H1 (cell line): ENCODE measurements around the gene TAF4. TPM values are rescaled to one million over a fixed set of nuclear protein-coding genes. Genes with fewer than 3 reads are reported as not detected.

ENCODE experiments used
- CTCF ChIA-PET: fragments of 300-600 bp; sonication (Branson Sonifier 250); formaldehyde crosslinking; loops from one replicate; lab custom pipeline; 2021; ENCODE audit not compliant: partially characterized antibody; lab: Charles Lee
- POLR2A ChIA-PET: fragments of 300-600 bp; sonication (Branson Sonifier 250); formaldehyde crosslinking; loops from one replicate; lab custom pipeline; 2021; ENCODE audit warnings: inconsistent platforms; ENCODE audit not compliant: partially characterized antibody; lab: Charles Lee
- DNase-seq, 2 experiments: peaks; one replicate each; pipeline versions ENCODE4 v3.0.0 to v3.0.0-alpha.2; 2010 to 2022; ENCODE audit warnings: low spot score in 2 of 2, low read depth in 1 of 2, mixed read lengths in 1 of 2
- FAIRE-seq: peaks from 2 replicates; lab custom pipeline; 2011; peaks lifted over from hg19 to GRCh38; lab: Jason Lieb, UNC
- H2AFZ ChIP-seq: 2 replicates; pipeline ENCODE4 v1.8.1; 2012; ENCODE audit warnings: low read length, inconsistent platforms
- H2AK5ac ChIP-seq: 2 replicates; pipeline ENCODE4 v1.6.1; 2013; ENCODE audit warnings: low read depth, low read length
- H2BK120ac ChIP-seq: replicated peaks from 2 replicates; pipeline ENCODE3; 2013; ENCODE audit warnings: low read depth, low read length, inconsistent platforms
- H2BK12ac ChIP-seq: 2 replicates; pipeline ENCODE4 v1.6.1; 2013; ENCODE audit warnings: low read depth, low read length
- H2BK15ac ChIP-seq: 2 replicates; pipeline ENCODE4 v1.6.1; 2013; ENCODE audit warnings: low read length
- H2BK20ac ChIP-seq: 2 replicates; pipeline ENCODE4 v1.6.1; 2013; ENCODE audit warnings: low read length
- H2BK5ac ChIP-seq: 2 replicates; pipeline ENCODE4 v1.6.1; 2013; ENCODE audit warnings: low read depth, low read length
- H3K14ac ChIP-seq: 2 replicates; pipeline ENCODE4 v1.6.1; 2013; ENCODE audit warnings: inconsistent platforms; ENCODE audit not compliant: insufficient read length
- H3K18ac ChIP-seq: 2 replicates; pipeline ENCODE4 v1.6.1; 2013; ENCODE audit warnings: low read length; ENCODE audit errors: extremely low read depth
- H3K23ac ChIP-seq: 2 replicates; pipeline ENCODE4 v1.6.1; 2013; ENCODE audit warnings: inconsistent platforms; ENCODE audit not compliant: insufficient read length
- H3K23me2 ChIP-seq: 2 replicates; pipeline ENCODE4 v1.6.1; 2013; ENCODE audit warnings: low read depth, low read length
- H3K27ac ChIP-seq: 2 replicates; pipeline ENCODE4 v1.6.1; 2011; ENCODE audit warnings: low read depth, low read length, inconsistent platforms
- H3K27me3 ChIP-seq, 4 experiments: replicated peaks in 1 of 4; 1 replicate in 1 of 4; 2 replicates in 3 of 4; pipeline versions ENCODE4 v1.6.1 to v1.8.1; 2011 to 2013; ENCODE audit warnings: low read length in 3 of 4, mild to moderate bottlenecking in 3 of 4, inconsistent platforms in 2 of 4, mixed read lengths in 2 of 4, moderate library complexity in 1 of 4; ENCODE audit not compliant: control insufficient read depth in 3 of 4, insufficient read depth in 3 of 4; ENCODE audit errors: extremely low read depth in 1 of 4
- H3K36me3 ChIP-seq, 4 experiments: 2 replicates each; pipeline versions ENCODE4 v1.6.1 to v1.8.1; 2011 to 2013; ENCODE audit warnings: mild to moderate bottlenecking in 4 of 4, low read length in 3 of 4, moderate library complexity in 2 of 4, control low read depth in 1 of 4, inconsistent platforms in 1 of 4; ENCODE audit not compliant: insufficient read depth in 4 of 4, control insufficient read depth in 2 of 4
- H3K4ac ChIP-seq: replicated peaks from 2 replicates; pipeline ENCODE3; 2013; ENCODE audit warnings: low read length, low read depth, mixed read lengths, inconsistent platforms; ENCODE audit not compliant: insufficient read length
- H3K4me1 ChIP-seq, 4 experiments: replicated peaks in 1 of 4; 1 replicate in 1 of 4; 2 replicates in 3 of 4; pipeline versions ENCODE4 v1.6.1 to v1.8.1; 2011 to 2013; ENCODE audit warnings: low read length in 3 of 4, inconsistent platforms in 2 of 4, mixed read lengths in 1 of 4; ENCODE audit not compliant: insufficient read depth in 4 of 4, control insufficient read depth in 3 of 4
- H3K4me2 ChIP-seq, 2 experiments: 2 replicates each; pipeline versions ENCODE4 v1.6.1 to v1.8.1; 2011 to 2013; ENCODE audit warnings: low read depth in 2 of 2, low read length in 2 of 2, control low read depth in 1 of 2, inconsistent platforms in 1 of 2, mild to moderate bottlenecking in 1 of 2; ENCODE audit not compliant: insufficient read depth in 1 of 2
- H3K4me3 ChIP-seq, 4 experiments: fragments of 200-600, 300-600 bp in 1 of 4; sonication (generic), shearing (Covaris generic), sonication (Bioruptor Twin) in 1 of 4; 2 replicates each; pipeline versions ENCODE4 v1.5.1 to v1.8.1; 2011 to 2016; ENCODE audit warnings: low read length in 4 of 4, low read depth in 3 of 4, control low read depth in 2 of 4, inconsistent platforms in 2 of 4, mild to moderate bottlenecking in 2 of 4, mixed read lengths in 1 of 4, moderate library complexity in 1 of 4; ENCODE audit not compliant: insufficient read depth in 2 of 4; ENCODE audit errors: extremely low read depth in 1 of 4
- H3K56ac ChIP-seq: replicated peaks from 2 replicates; pipeline ENCODE3; 2013; ENCODE audit warnings: low read depth, mild to moderate bottlenecking, mixed read lengths, low read length, inconsistent platforms; ENCODE audit not compliant: insufficient read length
- H3K79me1 ChIP-seq: 2 replicates; pipeline ENCODE4 v1.6.1; 2013; ENCODE audit warnings: low read depth, low read length, control low read depth
- H3K79me2 ChIP-seq, 2 experiments: 2 replicates each; pipeline versions ENCODE4 v1.6.1 to v1.8.1; 2012 to 2013; ENCODE audit warnings: low read length in 2 of 2, mild to moderate bottlenecking in 2 of 2, inconsistent platforms in 1 of 2; ENCODE audit not compliant: insufficient read depth in 2 of 2, control insufficient read depth in 1 of 2
- H3K9ac ChIP-seq, 4 experiments: replicated peaks in 1 of 4; 1 replicate in 1 of 4; 2 replicates in 3 of 4; pipeline versions ENCODE4 v1.6.1 to v1.8.1; 2011 to 2013; ENCODE audit warnings: low read depth in 3 of 4, low read length in 3 of 4, control low read depth in 2 of 4, mild to moderate bottlenecking in 2 of 4, moderate library complexity in 2 of 4, inconsistent platforms in 1 of 4; ENCODE audit errors: extremely low read depth in 1 of 4
- H3K9me3 ChIP-seq, 2 experiments: 2 replicates each; pipeline versions ENCODE4 v1.6.1 to v1.8.1; 2012 to 2013; ENCODE audit warnings: mild to moderate bottlenecking in 2 of 2, moderate library complexity in 2 of 2, control low read depth in 1 of 2, inconsistent platforms in 1 of 2, low read depth in 1 of 2, low read length in 1 of 2, mixed read lengths in 1 of 2; ENCODE audit not compliant: insufficient read depth in 2 of 2
- H4K20me1 ChIP-seq, 2 experiments: replicated peaks in 1 of 2; 2 replicates each; pipeline versions ENCODE3 to v1.8.1; 2011 to 2013; ENCODE audit warnings: inconsistent platforms in 2 of 2, low read length in 2 of 2, mild to moderate bottlenecking in 1 of 2; ENCODE audit not compliant: insufficient read depth in 2 of 2, control insufficient read depth in 1 of 2
- H4K5ac ChIP-seq: 2 replicates; pipeline ENCODE4 v1.6.1; 2013; ENCODE audit warnings: low read length, low read depth, mixed read lengths, inconsistent platforms; ENCODE audit not compliant: insufficient read length
- H4K8ac ChIP-seq: 2 replicates; pipeline ENCODE4 v1.8.0; 2013; ENCODE audit warnings: mild to moderate bottlenecking, moderate library complexity, low read length, inconsistent platforms; ENCODE audit not compliant: insufficient read depth; ENCODE audit errors: extremely low read depth
- H4K91ac ChIP-seq: replicated peaks from 2 replicates; pipeline ENCODE3; 2013; ENCODE audit warnings: low read length, mixed read lengths, inconsistent platforms; ENCODE audit not compliant: insufficient read length
- CBX8 ChIP-seq: fragments of 300-800, 300-1000 bp; sonication (generic); IDR thresholded peaks from 2 replicates; pipeline ENCODE4 v1.7.1; 2016; ENCODE audit warnings: low read depth, low read length, borderline replicate concordance
- HDAC6 ChIP-seq: IDR thresholded peaks from one replicate; pipeline ENCODE4 v1.7.1; 2012; ENCODE audit warnings: low read depth, mild to moderate bottlenecking, inconsistent platforms, low read length, moderate library complexity
- JUN ChIP-seq: IDR thresholded peaks from 2 replicates; pipeline ENCODE4 v1.6.1; 2011; ENCODE audit warnings: low read depth, mild to moderate bottlenecking, improper control_type of control experiment, low read length
- MAFK ChIP-seq: IDR thresholded peaks from 2 replicates; pipeline ENCODE4 v1.6.1; 2012; ENCODE audit warnings: low read depth, mild to moderate bottlenecking, improper control_type of control experiment, low read length
- POLR2AphosphoS5 ChIP-seq: IDR thresholded peaks from 2 replicates; pipeline ENCODE4 v1.6.1; 2011; ENCODE audit warnings: low read depth, low read length
- SAP30 ChIP-seq: fragments of 300-600 bp; sonication (generic); IDR thresholded peaks from 2 replicates; pipeline ENCODE4 v1.7.1; 2012; ENCODE audit warnings: low read length, moderate library complexity, mild to moderate bottlenecking, inconsistent platforms; ENCODE audit not compliant: insufficient read depth, insufficient replicate concordance
- SP1 ChIP-seq: IDR thresholded peaks from 2 replicates; pipeline ENCODE4 v1.6.1; 2011; ENCODE audit warnings: low read depth, low read length
- SUZ12 ChIP-seq: fragments of 200-600 bp; sonication (generic); IDR thresholded peaks from 2 replicates; pipeline ENCODE4 v1.6.1; 2012; ENCODE audit warnings: mild to moderate bottlenecking, inconsistent platforms, low read length, moderate library complexity, mixed read lengths
- TAF7 ChIP-seq: optimal IDR thresholded peaks from 2 replicates; pipeline ENCODE3; 2011; ENCODE audit warnings: low read depth, mild to moderate bottlenecking, inconsistent platforms, low read length, moderate library complexity, borderline replicate concordance
- YY1 ChIP-seq: IDR thresholded peaks from 2 replicates; pipeline ENCODE4 v1.6.1; 2011; ENCODE audit warnings: low read depth, mild to moderate bottlenecking, low read length
- WGBS, 2 experiments: shearing (Covaris generic) in 1 of 2; methylation state at CpG; one replicate each; pipeline versions ENCODE4 v1.1.6 to v1.1.7; 2013 to 2015; ENCODE audit warnings: low lambda C conversion rate in 2 of 2, mixed read lengths in 2 of 2, inconsistent platforms in 1 of 2, low coverage in 1 of 2, missing lambda C conversion rate in 1 of 2; ENCODE audit not compliant: insufficient replicate concordance in 2 of 2, insufficient coverage in 1 of 2, insufficient read length in 1 of 2; ENCODE audit errors: extremely low coverage in 1 of 2, missing lambda C conversion rate in 1 of 2; 5-methylcytosine and 5-hydroxymethylcytosine counted together
- polyA plus RNA-seq, 7 experiments: library from polyadenylated mRNA; depleted of rRNA in 3 of 7; stranded (reverse) in 5 of 7; unstranded in 2 of 7; fragments of >200 nt in 5 of 7; fragments of 200-250 nt in 2 of 7; gene quantifications; 1 replicate in 5 of 7; 2 replicates in 1 of 7; 4 replicates in 1 of 7; pipeline versions ENCODE4 v1.2.1 to v1.2.3, GENCODE V29; 2011 to 2013; ENCODE audit warnings: missing spikeins in 2 of 7, mixed read lengths in 2 of 7
- total RNA-seq: library from RNA; stranded (reverse); fragmentation: NEBNext Ultra II Directional; extraction: Animal tissue kit (Norgen Biotek cat#: 25700); gene quantifications from 2 replicates; pipeline ENCODE4 v1.2.1, GENCODE V29; 2021
- TF ChIP-seq, protein P1 (sequence below): IDR thresholded peaks from 2 replicates; pipeline ENCODE4 v1.6.1; 2011; ENCODE audit warnings: low read depth, mild to moderate bottlenecking, low read length; ENCODE audit not compliant: insufficient read depth
- TF ChIP-seq, protein P2 (sequence below): IDR thresholded peaks from 2 replicates; pipeline ENCODE4 v1.6.1; 2012; ENCODE audit warnings: inconsistent platforms

TAF4 gene
- total and polyA plus RNA-seq, 2 of the 8 experiments (the other 6 are each of a cell fraction or from before 2014, with no cell fraction given), result 16.0 to 30.1 TPM

DNA sequence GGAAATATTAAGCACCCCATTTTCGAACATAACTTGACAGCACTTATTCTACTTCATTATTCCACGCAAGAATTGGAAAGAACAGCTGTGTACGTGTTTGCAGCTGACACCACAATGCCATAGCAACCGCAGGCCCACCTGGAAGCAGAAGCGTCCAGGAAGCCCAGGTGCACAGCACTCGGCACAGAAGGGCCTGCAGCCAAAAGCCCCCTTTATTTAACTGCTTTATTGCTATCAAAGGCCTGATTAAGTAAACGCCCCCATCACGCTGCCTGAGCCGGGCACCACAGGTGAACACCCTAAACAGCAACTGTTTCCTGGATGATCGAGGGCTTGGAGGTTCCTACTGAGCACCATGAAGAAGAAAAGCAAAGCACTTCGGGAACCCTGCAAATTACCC, 6.3 kb downstream of the TAF4 start:
- H3K56ac ChIP-seq, result no peak overlapping the region
- no peak overlapping the region for H2AK5ac ChIP-seq
- CTCF ChIA-PET, result interaction anchor here (0.7 to 1.4 kb wide), 4 partner anchors 56 to 166 kb away, joined by 3 to 4 read pairs (median 4); no protein-coding TSS in a partner anchor
- no peak overlapping the region for H3K23ac ChIP-seq
- peaks cover 0 to 9% (median 7%) of the 10 kb centered on the region in 4 experiments; a peak in 5 of 7 replicates for H3K4me1 ChIP-seq
- H4K8ac ChIP-seq, result no peak overlapping the region
- H3K4me3 ChIP-seq, result no peak overlapping the region
- H3K9ac ChIP-seq, result no peak overlapping the region
- H2BK5ac ChIP-seq, result no peak overlapping the region
- 92% methylated on average over 11 of the region's 11 CpGs; no CpG with 5 or more reads in 1 of the 2 experiments for WGBS, 2 experiments
- no peak overlapping the region for H3K4ac ChIP-seq
- H2BK20ac ChIP-seq, result no peak overlapping the region
- no peak overlapping the region for H2BK15ac ChIP-seq
- no peak for DNase-seq
- H3K14ac ChIP-seq, result no peak overlapping the region
- no peak overlapping the region for H4K91ac ChIP-seq
- no peak overlapping the region for H4K5ac ChIP-seq
- H2AFZ ChIP-seq, result no peak overlapping the region
- H4K20me1 ChIP-seq, result peaks cover 35 to 49% of the 10 kb centered on the region in 2 experiments
- H3K79me2 ChIP-seq, result peaks cover 51 to 87% of the 10 kb centered on the region in 2 experiments; a peak in 3 of 4 replicates
- H2BK12ac ChIP-seq, result no peak overlapping the region
- H3K18ac ChIP-seq, result no peak overlapping the region
- peaks cover 2% of the 10 kb centered on the region; the same call in 1 of the 2 replicates for H3K23me2 ChIP-seq
- H3K27me3 ChIP-seq, result no peaks in the 10 kb centered on the region
- peaks cover 0 to 12% (median 4%) of the 10 kb centered on the region in 4 experiments; a peak in 5 of 8 replicates for H3K36me3 ChIP-seq
- no peak overlapping the region for H3K4me2 ChIP-seq
- POLR2A ChIA-PET, result interaction anchor here (1.1 kb wide), 1 partner anchor 69 kb away, joined by 4 read pairs; no protein-coding TSS in a partner anchor
- peaks cover 25% of the 10 kb centered on the region for H3K79me1 ChIP-seq
- FAIRE-seq, result no peak
- H2BK120ac ChIP-seq, result no peak overlapping the region
- peaks cover 0 to 3% of the 10 kb centered on the region in 2 experiments; a peak in 1 of 4 replicates for H3K9me3 ChIP-seq
- no peak overlapping the region for H3K27ac ChIP-seq
- TF ChIP-seq YY1 (no peak), POLR2AphosphoS5 (no peak), SAP30 (no peak), SP1 (no peak), SUZ12 (no peak), HDAC6 (no peak), CBX8 (no peak), TAF7 (no peak), JUN (no peak), MAFK (no peak)
- TF ChIP-seq, protein P1, sequence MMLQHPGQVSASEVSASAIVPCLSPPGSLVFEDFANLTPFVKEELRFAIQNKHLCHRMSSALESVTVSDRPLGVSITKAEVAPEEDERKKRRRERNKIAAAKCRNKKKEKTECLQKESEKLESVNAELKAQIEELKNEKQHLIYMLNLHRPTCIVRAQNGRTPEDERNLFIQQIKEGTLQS, result no peak
- TF ChIP-seq, protein P2, sequence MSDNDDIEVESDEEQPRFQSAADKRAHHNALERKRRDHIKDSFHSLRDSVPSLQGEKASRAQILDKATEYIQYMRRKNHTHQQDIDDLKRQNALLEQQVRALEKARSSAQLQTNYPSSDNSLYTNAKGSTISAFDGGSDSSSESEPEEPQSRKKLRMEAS, result no peak
